ENCODE data around the gene TMA7B. TPM values are rescaled to one million over a fixed set of nuclear protein-coding genes. Genes with fewer than 3 reads are reported as not detected.

The TMA7B gene
- total RNA-seq, 1 experiment from 2014 or later: not detected

DNA sequence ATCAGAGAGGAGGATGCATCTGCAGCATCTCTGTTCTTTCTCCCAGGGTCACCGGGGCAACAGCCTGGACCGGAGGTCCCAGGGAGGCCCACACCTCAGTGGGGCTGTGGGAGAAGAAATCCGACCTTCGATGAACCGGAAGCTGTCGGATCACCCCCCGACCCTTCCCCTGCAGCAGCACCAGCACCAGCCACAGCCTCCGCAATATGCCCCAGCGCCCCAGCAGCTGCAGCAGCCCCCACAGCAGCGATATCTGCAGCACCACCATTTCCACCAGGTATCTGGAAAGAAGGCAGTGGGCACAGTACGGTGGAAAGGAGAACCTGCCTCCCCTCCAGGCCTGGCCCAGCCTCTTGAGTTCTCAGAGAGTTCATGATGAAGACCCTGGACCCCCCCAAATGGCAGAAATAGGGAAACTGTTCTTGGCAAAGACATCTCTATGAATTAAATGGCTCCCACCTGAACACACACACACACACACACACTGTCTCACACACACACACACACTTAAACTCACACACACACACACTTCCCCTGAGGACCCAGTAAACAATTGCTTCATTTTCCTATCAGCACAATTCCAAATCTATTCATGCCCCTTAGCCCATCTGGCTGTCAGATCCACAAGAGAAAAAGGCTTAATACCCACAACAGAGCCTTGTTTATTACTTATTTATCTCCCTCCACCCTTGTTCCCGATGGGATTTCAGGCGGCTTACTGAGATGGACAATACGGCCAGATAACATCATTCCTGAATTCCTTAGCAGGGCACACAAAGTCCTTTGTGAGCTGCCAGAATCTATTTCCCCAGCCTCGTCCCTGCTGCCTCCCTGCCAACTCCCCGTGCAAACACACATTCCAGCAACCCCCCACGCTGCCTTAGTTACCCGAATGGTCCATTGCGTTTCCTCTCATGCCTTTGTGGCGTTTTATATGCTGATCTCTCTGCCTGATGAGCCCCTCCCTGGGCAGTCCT, 8.1 kb downstream of the TMA7B start:
- no peak for TF ChIP-seq CTCF (IDR thresholded peaks at IDR 0.05; ENCODE audit: unreplicated experiment)
- H3K4me3 Mint-ChIP-seq (ENCODE audit: unreplicated experiment): no peak overlapping the region
- POLR2A ChIA-PET: interaction anchor here (0.6 to 1.5 kb wide), 3 partner anchors 26 to 103 kb away, joined by 3 read pairs; partner anchors contain the start of gene FAM83F
- DNase-seq (ENCODE audit: unreplicated experiment): no peak
- CTCF ChIA-PET: interaction anchor here (0.5 kb wide), 1 partner anchor 212 kb away, joined by 3 read pairs; no protein-coding TSS in a partner anchor
- intact Hi-C loops (cut with micrococcal nuclease): loop anchor here (2.0 kb wide), 1 partner anchor 17 kb away; no protein-coding TSS in a partner anchor
- no peaks in the 10 kb centered on the region for H3K9me3 Mint-ChIP-seq (ENCODE audit: unreplicated experiment)
- H3K4me1 Mint-ChIP-seq (ENCODE audit: insufficient read depth, unreplicated experiment): peaks cover 34% of the 10 kb centered on the region
- H3K36me3 Mint-ChIP-seq (ENCODE audit: insufficient read depth, unreplicated experiment): no peaks in the 10 kb centered on the region
- H3K27me3 Mint-ChIP-seq (ENCODE audit: insufficient read depth, unreplicated experiment): peaks cover 11% of the 10 kb centered on the region
- BruUV-seq (replicated peaks): no TSS peak
- no peak overlapping the region for H3K27ac Mint-ChIP-seq (ENCODE audit: low read depth, unreplicated experiment)

DNA sequence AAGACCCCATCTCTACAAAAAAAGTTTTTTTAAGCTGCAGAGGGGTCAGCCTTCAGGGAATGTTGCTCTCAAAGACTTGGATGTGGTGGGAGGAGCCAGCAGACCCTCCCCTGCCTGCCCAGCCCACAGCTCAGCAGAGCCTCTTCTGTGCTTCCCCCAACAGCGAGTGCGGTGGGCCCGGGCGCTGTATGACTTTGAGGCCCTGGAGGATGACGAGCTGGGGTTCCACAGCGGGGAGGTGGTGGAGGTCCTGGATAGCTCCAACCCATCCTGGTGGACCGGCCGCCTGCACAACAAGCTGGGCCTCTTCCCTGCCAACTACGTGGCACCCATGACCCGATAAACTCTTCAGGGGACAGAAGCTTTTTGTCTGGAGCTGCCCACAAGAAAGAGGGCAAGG, 10.5 kb downstream of the TMA7B start:
- CTCF ChIA-PET: interaction anchor here (0.6 to 0.7 kb wide), 2 partner anchors 10 to 26 kb away, joined by 3 to 4 read pairs; no protein-coding TSS in a partner anchor
- TF ChIP-seq CTCF (IDR thresholded peaks at IDR 0.05; ENCODE audit: unreplicated experiment): no peak
- Mint-ChIP-seq H3K9me3 (ENCODE audit: unreplicated experiment) (no peaks in the 10 kb centered on the region), H3K27ac (ENCODE audit: low read depth, unreplicated experiment) (no peak overlapping the region), H3K27me3 (ENCODE audit: insufficient read depth, unreplicated experiment) (peaks cover 11% of the 10 kb centered on the region), H3K4me3 (ENCODE audit: unreplicated experiment) (no peak overlapping the region), H3K4me1 (ENCODE audit: insufficient read depth, unreplicated experiment) (peaks cover 31% of the 10 kb centered on the region), H3K36me3 (ENCODE audit: insufficient read depth, unreplicated experiment) (no peaks in the 10 kb centered on the region)
- POLR2A ChIA-PET: interaction anchor here (1.9 kb wide), 1 partner anchor 23 kb away, joined by 6 read pairs; the partner anchor contains the start of gene FAM83F
- no TSS peak for BruUV-seq (replicated peaks)
- no peak for DNase-seq (ENCODE audit: unreplicated experiment)
- intact Hi-C loops (cut with micrococcal nuclease): no loop called here

- no peak for DNase-seq (ENCODE audit: unreplicated experiment)
- Mint-ChIP-seq H3K4me3 (ENCODE audit: unreplicated experiment) (no peak overlapping the region), H3K27me3 (ENCODE audit: insufficient read depth, unreplicated experiment) (peaks cover 11% of the 10 kb centered on the region), H3K4me1 (ENCODE audit: insufficient read depth, unreplicated experiment) (peaks cover 12% of the 10 kb centered on the region), H3K9me3 (ENCODE audit: unreplicated experiment) (no peaks in the 10 kb centered on the region), H3K27ac (ENCODE audit: low read depth, unreplicated experiment) (no peak overlapping the region), H3K36me3 (ENCODE audit: insufficient read depth, unreplicated experiment) (no peaks in the 10 kb centered on the region)
- TF ChIP-seq CTCF (IDR thresholded peaks at IDR 0.05; ENCODE audit: unreplicated experiment): no peak
- BruUV-seq (replicated peaks): no TSS peak
- POLR2A ChIA-PET: interaction anchor here (1.9 kb wide), 1 partner anchor 21 kb away, joined by 6 read pairs; the partner anchor contains the start of gene FAM83F
- CTCF ChIA-PET: no interaction called here
- intact Hi-C loops (cut with micrococcal nuclease): no loop called here
Observed at GRCh38 chr22:39972641-39973040, 12.4 kb downstream of the TMA7B start.

DNA sequence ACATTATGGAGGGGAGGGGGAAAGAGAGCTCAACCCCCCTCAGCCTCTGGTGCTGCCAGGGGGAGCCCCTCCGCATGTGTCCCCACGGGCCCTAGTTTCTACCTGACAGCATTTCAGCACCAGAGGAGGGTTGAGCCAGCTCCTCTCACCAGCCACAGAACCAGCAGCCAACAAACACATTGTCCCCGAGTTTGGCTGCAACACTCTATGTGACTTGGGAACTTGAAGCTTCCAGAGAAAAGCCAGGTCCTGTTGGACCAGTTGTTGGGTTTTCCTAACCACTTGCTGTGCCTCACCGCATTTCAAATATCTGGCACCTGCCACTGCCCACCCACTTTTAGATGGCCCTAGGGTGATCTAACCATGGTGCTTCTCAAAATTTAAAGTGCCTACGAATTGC, 13.5 kb downstream of the TMA7B start:
- H3K4me3 Mint-ChIP-seq (ENCODE audit: unreplicated experiment): no peak overlapping the region
- no peaks in the 10 kb centered on the region for H3K9me3 Mint-ChIP-seq (ENCODE audit: unreplicated experiment)
- no peaks in the 10 kb centered on the region for H3K36me3 Mint-ChIP-seq (ENCODE audit: insufficient read depth, unreplicated experiment)
- BruUV-seq (replicated peaks): no TSS peak
- POLR2A ChIA-PET: interaction anchor here (0.9 kb wide), 1 partner anchor 12 kb away, joined by 3 read pairs; no protein-coding TSS in a partner anchor
- no peak overlapping the region for H3K27ac Mint-ChIP-seq (ENCODE audit: low read depth, unreplicated experiment)
- H3K4me1 Mint-ChIP-seq (ENCODE audit: insufficient read depth, unreplicated experiment): peaks cover 6% of the 10 kb centered on the region
- peaks cover 11% of the 10 kb centered on the region for H3K27me3 Mint-ChIP-seq (ENCODE audit: insufficient read depth, unreplicated experiment)
- intact Hi-C loops (cut with micrococcal nuclease): no loop called here
- no peak for DNase-seq (ENCODE audit: unreplicated experiment)
- CTCF ChIA-PET: no interaction called here
- no peak for TF ChIP-seq CTCF (IDR thresholded peaks at IDR 0.05; ENCODE audit: unreplicated experiment)

Measured in MCF 10A (cell line).